Heart left ventricle (tissue), 16 donors: ENCODE data around the gene TMEM269. TPM values are rescaled to one million over a fixed set of nuclear protein-coding genes. Genes with fewer than 3 reads are reported as not detected.
A peak's percentile ranks its signal among the peaks of the same experiment; 100 is the strongest.

Experiments used
- ATAC-seq, 4 donors: fragments of 200-7000 bp; cut with Tn5 transposase; one replicate each; pipeline ENCODE4 v1.9.1; 2020 to 2022; ENCODE audit warnings: moderate library complexity in 4 of 4, mild to moderate bottlenecking in 3 of 4, moderate number of reproducible peaks in 1 of 4
- DNase-seq, 5 donors: peaks; one replicate each; pipeline ENCODE4 v3.0.0-alpha.2; 2020
- H3K27ac ChIP-seq, 12 donors: fragments of 200-600 bp; sonication (generic) in 4 of 12; one replicate each; pipeline versions ENCODE4 v1.5.0 to v1.8.0; 2016 to 2022; ENCODE audit warnings: mild to moderate bottlenecking in 2 of 12
- H3K27me3 ChIP-seq, 9 donors: fragments of 200-600 bp; sonication (generic) in 2 of 9; one replicate each; pipeline versions ENCODE4 v1.5.1 to v1.8.0; 2016 to 2022; ENCODE audit warnings: mild to moderate bottlenecking in 3 of 9
- H3K36me3 ChIP-seq, 9 donors: fragments of 200-600 bp; sonication (generic) in 2 of 9; one replicate each; pipeline versions ENCODE4 v1.5.0 to v1.8.0; 2018 to 2022; ENCODE audit warnings: mild to moderate bottlenecking in 2 of 9
- H3K4me1 ChIP-seq, 12 donors: fragments of 200-600 bp; sonication (generic) in 4 of 12; one replicate each; pipeline versions ENCODE4 v1.5.0 to v1.8.0; 2016 to 2022; ENCODE audit warnings: mild to moderate bottlenecking in 3 of 12
- H3K4me3 ChIP-seq, 12 donors: fragments of 200-600 bp; sonication (generic) in 4 of 12; one replicate each; pipeline versions ENCODE4 v1.5.0 to v1.8.0; 2017 to 2022; ENCODE audit warnings: mild to moderate bottlenecking in 9 of 12, moderate library complexity in 4 of 12
- H3K9me3 ChIP-seq, 12 donors: fragments of 200-600 bp; sonication (generic) in 4 of 12; one replicate each; pipeline versions ENCODE4 v1.5.0 to v1.8.0; 2016 to 2022; ENCODE audit warnings: mild to moderate bottlenecking in 1 of 12
- CTCF ChIP-seq, 12 donors: fragments of 200-600 bp; sonication (generic) in 4 of 12; IDR thresholded peaks; one replicate each; pipeline versions ENCODE4 v1.5.0 to v1.8.0; 2018 to 2022; ENCODE audit warnings: antibody characterized with exemption in 12 of 12, mild to moderate bottlenecking in 5 of 12
- POLR2A ChIP-seq, 2 donors: fragments of 450-650 bp; IDR thresholded peaks; one replicate each; pipeline ENCODE4 v1.6.1; 2017; ENCODE audit warnings: antibody characterized with exemption in 2 of 2, mild to moderate bottlenecking in 2 of 2, moderate library complexity in 2 of 2
- WGBS, 4 donors: extraction: QIAGEN DNeasy Blood & Tissue Kit in 2 of 4; methylation state at CpG; one replicate each; pipeline versions ENCODE4 v1.1.5 to v1.1.7; 2013 to 2018; 5-methylcytosine and 5-hydroxymethylcytosine counted together
- intact Hi-C, 10 donors: fragments of 100-400 bp; cut with DNase I; formaldehyde crosslinking; loops; one replicate each; pipeline versions ENCODE4 v1.11.1 to v1.14.2; 2022
- polyA plus RNA-seq, 2 donors: library from polyadenylated mRNA; stranded (reverse); fragments of 200-250 nt; gene quantifications; one replicate each; pipeline ENCODE4 v1.2.3, GENCODE V29; 2013
- total RNA-seq, 9 donors: library from RNA; depleted of rRNA in 2 of 9; stranded (reverse); fragments of >200 nt in 2 of 9; fragmentation: NEBNext Ultra II Directional in 3 of 9; extraction: Animal tissue kit (Norgen Biotek cat#: 25700) in 3 of 9; gene quantifications; one replicate each; pipeline versions ENCODE4 v1.1.0 to v1.2.4, GENCODE V29; 2016 to 2023
- donor health status: ischemic (EF 13 %, LVEDD 7.1; RV severe dilation, severe dysfunction).
- donor health status: healthy with polysubstance abuse.
- donor health status: DM: no; HTN: yes; CAD: no.
- donor health status: DM: no; HTN: no; CAD: no.
- donor health status: ischemic (EF 25% LVEDD 6.9; RV normal size, moderate dysfunction).
- donor health status: ischemic (EF 25% LVEDD 5.7; RV mildly dilated, moderate dysfunction).
- donor health status: healthy.
- donor health status: DM: yes; HTN: yes; CAD: no.
- donor health status: ischemic (EF 35%, LVEDD 5.7; RV mildly dilated, moderate dysfunction).
- donor health status: nonischemic (EF 11% LVEDD 7.7; RV severe dilation, severe dysfunction).
- donor health status: DM: yes; HTN: yes; CAD: no.
- donor health status: PGD.
- donor health status: ischemic (EF 29% LVEDD 5.4; RV normal size, mild dysfunction).
- donor health status: nonischemic (EF 23%, LVEDD 6.1; RV moderate dilation, normal function).

Gene TMEM269
- total and polyA plus RNA-seq, 11 donors: 0.06 to 0.19 (median 0.07) TPM; not detected in 8

- Histone ChIP-seq H3K27me3 (no peaks in the 10 kb centered on the region), H3K36me3 (peaks cover 0 to 18% (median 13%) of the 10 kb centered on the region in 9 donors), H3K9me3 (no peaks in the 10 kb centered on the region), H3K4me1 (peaks cover 3 to 46% (median 29%) of the 10 kb centered on the region in 12 donors), H3K27ac (peak overlapping the region; percentile 57 to 95 (median 90)), H3K4me3 (peak overlapping the region; percentile 70 to 98 (median 94))
- peak; percentile 33 to 76 (median 46) for DNase-seq
- TF ChIP-seq CTCF (IDR thresholded peaks at IDR 0.05) (peak in 9 of 12 donors; percentile 24 to 61 (median 35)), POLR2A (IDR thresholded peaks at IDR 0.05) (no peak)
- ATAC-seq: peak in 2 of 4 donors; percentile 0 to 17
- WGBS, 4 donors: 0 to 2% (median 1%) methylated on average over 9 to 44 of the region's 44 CpGs
- intact Hi-C loops: loop anchor here in 7 of 10 donors (5.0 to 10.0 kb wide), 8 partner anchors 51 to 431 kb away; partner anchors contain the start of genes YBX1 (in 6 of the 7), ERMAP (in 1 of the 7), FOXJ3 (in 1 of the 7) and SVBP (in 1 of the 7)
Observed at GRCh38 chr1:42765832-42766740, 18.7 kb upstream of the TMEM269 start.

GRCh38 chr1:42766741-42767509 is 17.9 kb upstream of the TMEM269 start, which contains the start of the genes C1orf50 and P3H1:
Gene C1orf50 (plus strand): TSS chr1:42767249. CDS start chr1:42767312, 63 bp downstream.
Gene P3H1 (minus strand): TSS chr1:42767028. CDS start chr1:42766971, 57 bp downstream.
- Histone ChIP-seq H3K27me3 (no peaks in the 10 kb centered on the region), H3K4me3 (peak within 1 kb of the TSS; percentile 82 to 98 (median 94)), H3K9me3 (no peaks in the 10 kb centered on the region), H3K4me1 (peaks cover 3 to 47% (median 30%) of the 10 kb centered on the region in 12 donors), H3K36me3 (peaks cover 0 to 10% (median 5%) of the 10 kb centered on the region in 9 donors), H3K27ac (peak within 1 kb of the TSS; percentile 72 to 97 (median 92))
- peak; percentile 98 to 99 for TF ChIP-seq POLR2A (IDR thresholded peaks at IDR 0.05)
- TF ChIP-seq CTCF (IDR thresholded peaks at IDR 0.05): peak in 1 of 12 donors; percentile 10
- peak; percentile 96 to 99 (median 98) for ATAC-seq
- WGBS, 4 donors: 0 to 1% (median 1%) methylated on average over 40 to 82 of the region's 82 CpGs
- intact Hi-C loops: loop anchor here in 7 of 10 donors (1.0 to 10.0 kb wide), 9 partner anchors 50 to 432 kb away; partner anchors contain the start of genes YBX1 (in 6 of the 7), ERMAP (in 2 of the 7), SVBP (in 2 of the 7) and FOXJ3 (in 1 of the 7)
- peak; percentile 100 for DNase-seq

GRCh38 chr1:42767510-42768000 is 17.2 kb upstream of the TMEM269 start:
- ATAC-seq (peak; percentile 2 to 47 (median 21)), DNase-seq (no peak)
- TF ChIP-seq CTCF (IDR thresholded peaks at IDR 0.05): no peak
- no peak for TF ChIP-seq POLR2A (IDR thresholded peaks at IDR 0.05)
- intact Hi-C loops: loop anchor here in 7 of 10 donors (1.0 to 10.0 kb wide), 9 partner anchors 50 to 433 kb away; partner anchors contain the start of genes YBX1 (in 6 of the 7), ERMAP (in 2 of the 7), SVBP (in 2 of the 7) and FOXJ3 (in 1 of the 7)
- Histone ChIP-seq H3K4me3 (peak overlapping the region; percentile 82 to 98 (median 94)), H3K4me1 (peaks cover 3 to 48% (median 30%) of the 10 kb centered on the region in 12 donors), H3K36me3 (peaks cover 0 to 5% (median 0%) of the 10 kb centered on the region in 9 donors), H3K27ac (peak overlapping the region; percentile 72 to 97 (median 92)), H3K9me3 (no peaks in the 10 kb centered on the region), H3K27me3 (no peaks in the 10 kb centered on the region)
- WGBS, 4 donors: 1 to 3% (median 2%) methylated on average over 14 to 23 of the region's 23 CpGs
